ENCODE data around the gene CCDC183.

- TF ChIP-seq POLR2AphosphoS5 (IDR thresholded peaks at IDR 0.05), result no peak
- TF ChIP-seq CTCF (IDR thresholded peaks at IDR 0.05), result no peak
- TF ChIP-seq POLR2A (IDR thresholded peaks at IDR 0.05), result no peak
- no peak for TF ChIP-seq EP300 (IDR thresholded peaks at IDR 0.05; ENCODE audit: low read depth)
These were observed 42.4 kb downstream of the CCDC183 start for GRCh38 chr9:136838314-136839228.
